HG03039 (cell line): ENCODE data around the gene TEX44.
"Not testable (repeated sequence)": the region's sequence is repeated elsewhere in the genome, so short reads cannot be mapped to it uniquely, and the experiment has no call there.

Experiments
- ATAC-seq: cut with Tn5 transposase; IDR thresholded peaks from one replicate; pipeline ENCODE4 v1.9.1; 2021; ENCODE audit warnings: mild to moderate bottlenecking, moderate library complexity; ENCODE audit not compliant: unreplicated experiment

The TEX44 gene

DNA sequence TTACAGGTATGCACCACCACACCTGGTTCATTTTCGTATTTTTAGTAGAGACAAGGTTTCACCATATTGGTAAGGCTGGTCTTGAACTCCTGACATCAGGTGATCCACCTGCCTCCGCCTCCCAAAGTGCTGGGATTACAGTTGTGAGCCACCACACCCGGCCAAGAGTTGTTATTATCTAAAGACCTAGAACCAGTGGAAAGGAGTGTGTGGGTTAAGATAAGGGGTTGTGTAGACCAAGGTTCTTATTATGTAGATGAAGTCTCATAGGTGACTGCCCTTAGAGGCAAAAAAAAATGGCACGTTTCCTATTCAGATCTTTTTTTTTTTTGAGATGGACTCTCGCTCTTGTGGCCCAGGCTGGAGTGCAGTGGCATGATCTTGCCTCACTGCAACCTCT, 21.7 kb upstream of the TEX44 start:
- not testable (repeated sequence) for ATAC-seq

- ATAC-seq: no peak
Measured at GRCh38 chr2:231571661-231572191, 20.9 kb upstream of the TEX44 start.

- no peak for ATAC-seq
Measured at GRCh38 chr2:231573096-231573495, 19.6 kb upstream of the TEX44 start.

- ATAC-seq: no peak
Measured at GRCh38 chr2:231573698-231574421, 18.8 kb upstream of the TEX44 start.

GRCh38 chr2:231575612-231576256, 16.9 kb upstream of the TEX44 start:
- no peak for ATAC-seq

GRCh38 chr2:231576465-231576864, 16.2 kb upstream of the TEX44 start:
- ATAC-seq: no peak

DNA sequence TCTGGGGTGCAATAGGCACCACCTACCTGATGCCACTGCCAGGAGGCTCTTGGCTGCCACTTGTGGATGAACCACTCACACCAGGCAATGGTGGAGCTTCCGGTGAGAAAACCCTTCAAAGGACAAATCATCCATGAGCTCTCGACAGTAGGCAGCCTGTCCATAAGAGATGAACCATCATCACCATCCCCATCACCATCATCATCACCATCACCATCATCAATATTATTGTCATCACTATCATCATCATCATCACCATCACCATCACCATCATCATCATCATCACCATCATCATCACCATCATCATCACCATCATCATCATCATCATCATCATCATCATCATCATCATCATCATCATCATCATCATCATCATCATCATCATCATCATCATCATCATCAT, 14.0 kb upstream of the TEX44 start:
- ATAC-seq: not testable (repeated sequence)

DNA sequence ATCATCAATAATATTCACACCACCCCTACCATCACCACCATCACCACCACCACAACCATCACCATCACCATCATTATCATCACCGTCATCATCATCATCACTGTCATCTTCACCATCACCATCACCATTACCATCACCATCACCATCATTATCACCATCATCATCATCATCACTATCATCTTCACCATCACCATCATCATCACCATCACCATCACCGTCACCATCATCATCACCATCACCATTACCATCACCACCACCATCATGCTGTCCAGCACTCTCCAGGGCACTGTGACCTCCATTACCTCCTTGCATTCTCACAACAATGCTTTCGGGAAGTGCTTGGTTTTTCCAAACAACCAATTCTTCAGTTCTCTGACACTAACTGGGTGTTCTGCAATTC, 13.1 kb upstream of the TEX44 start:
- no peak for ATAC-seq

- ATAC-seq: no peak
Measured at GRCh38 chr2:231581328-231581727, 11.3 kb upstream of the TEX44 start.

GRCh38 chr2:231583982-231584381, 8.7 kb upstream of the TEX44 start:
- no peak for ATAC-seq

- ATAC-seq: not testable (repeated sequence)
Measured at GRCh38 chr2:231587744-231588143, 4.9 kb upstream of the TEX44 start.

DNA sequence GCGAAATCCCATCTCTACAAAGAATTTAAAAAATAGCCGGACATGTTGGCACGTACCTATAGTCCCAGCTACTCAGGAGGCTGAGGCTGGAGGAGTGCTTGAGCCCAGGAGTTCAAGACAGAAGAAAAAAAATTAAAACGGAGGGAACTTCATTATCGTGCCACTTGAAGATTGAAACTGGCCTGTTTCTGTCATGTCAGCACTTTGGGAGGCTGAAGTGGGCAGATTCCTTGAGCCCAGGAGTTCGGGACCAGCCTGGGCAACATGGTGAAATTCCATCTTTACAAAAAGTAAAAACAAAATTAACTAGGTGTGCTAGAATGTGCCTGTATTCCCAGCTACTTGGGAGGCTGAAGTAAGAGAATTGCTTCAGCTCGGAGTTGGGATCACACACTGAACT, 3.0 kb upstream of the TEX44 start:
- no peak for ATAC-seq

DNA sequence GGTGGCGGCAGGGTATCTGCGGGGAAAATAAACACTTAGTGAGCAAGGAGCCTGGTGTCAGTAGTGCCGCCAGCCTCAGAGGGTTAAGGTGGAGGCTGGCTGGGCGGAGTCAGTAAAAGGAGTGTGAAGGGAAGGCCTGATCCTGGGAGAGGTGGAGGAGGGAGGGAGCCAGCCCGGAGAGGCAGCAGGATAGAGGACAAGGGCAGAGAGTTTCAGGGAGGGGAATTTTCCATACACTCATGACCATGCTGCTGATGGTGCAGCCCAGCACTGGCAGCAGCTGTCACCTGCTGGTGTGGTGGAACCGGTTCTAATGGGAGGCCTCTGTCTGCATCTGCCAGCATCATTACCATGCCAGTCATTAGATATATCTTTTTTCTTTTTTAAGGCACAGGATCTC, 2.0 kb upstream of the TEX44 start:
- no peak for ATAC-seq

GRCh38 chr2:231593666-231594065, 1.0 kb downstream of the TEX44 start:
- ATAC-seq: no peak

DNA sequence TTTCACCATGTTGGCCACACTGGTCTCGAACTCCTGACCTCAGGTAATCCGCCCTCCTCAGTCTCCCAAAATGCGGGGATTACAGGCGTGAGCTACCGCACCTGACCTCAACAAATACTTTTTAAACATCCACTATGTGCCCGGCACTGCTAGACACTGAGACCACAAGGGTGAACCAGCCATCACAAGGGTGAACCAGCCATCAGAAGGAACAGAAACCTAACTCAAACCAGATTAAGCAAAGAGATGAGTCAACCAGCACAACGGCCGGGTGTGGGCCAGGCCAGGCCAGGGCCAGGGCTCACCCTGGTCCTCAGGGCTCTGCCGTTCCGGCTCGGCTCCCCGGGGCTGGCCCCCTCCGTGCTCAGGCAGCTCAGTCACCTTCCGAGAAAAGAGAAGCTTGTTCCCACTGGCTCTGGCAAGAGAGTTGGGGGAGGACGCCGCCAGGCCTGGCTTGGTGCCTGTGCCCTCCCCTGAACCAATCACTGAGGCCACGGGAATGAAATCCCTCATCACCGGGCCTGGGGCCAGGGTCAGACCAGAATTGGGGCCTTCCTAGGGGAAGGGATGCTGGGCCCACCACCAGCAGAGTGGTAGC, 4.4 kb downstream of the TEX44 start:
- ATAC-seq: peak; percentile 56

- ATAC-seq: no peak
Measured at GRCh38 chr2:231597627-231598026, 5.0 kb downstream of the TEX44 start.

GRCh38 chr2:231600619-231601355, 8.1 kb downstream of the TEX44 start:
- no peak for ATAC-seq

- ATAC-seq: no peak
Measured at GRCh38 chr2:231601356-231602229, 8.9 kb downstream of the TEX44 start.

- ATAC-seq: no peak
Measured at GRCh38 chr2:231602859-231603467, 10.3 kb downstream of the TEX44 start.

- ATAC-seq: peak; percentile 34
Measured at GRCh38 chr2:231604101-231604684, 11.5 kb downstream of the TEX44 start.
